ENCODE measurements around the gene ATG3.
"Not testable (repeated sequence)": the region's sequence is repeated elsewhere in the genome, so short reads cannot be mapped to it uniquely, and the experiment has no call there.

ATG3 gene

GRCh38 chr3:112497897-112498548 is 63.7 kb downstream of the ATG3 start:
- no peak for DNase-seq

- no peak for DNase-seq
These were observed 65.2 kb downstream of the ATG3 start for GRCh38 chr3:112496366-112497067.

- not testable (repeated sequence) for DNase-seq
These were observed 67.4 kb downstream of the ATG3 start for GRCh38 chr3:112494448-112494767.

- DNase-seq = no peak
These were observed 69.6 kb downstream of the ATG3 start for GRCh38 chr3:112492124-112492523.

GRCh38 chr3:112491373-112491772 is 70.4 kb downstream of the ATG3 start:
- DNase-seq = no peak

GRCh38 chr3:112489674-112490479 is 71.9 kb downstream of the ATG3 start:
- no peak for DNase-seq

GRCh38 chr3:112486811-112487505 is 74.8 kb downstream of the ATG3 start:
- DNase-seq = no peak

GRCh38 chr3:112484352-112484751 is 77.4 kb downstream of the ATG3 start:
- DNase-seq = no peak

- no peak for DNase-seq
These were observed 79.1 kb downstream of the ATG3 start for GRCh38 chr3:112482675-112483074.

Data from activated CD8-positive, alpha-beta memory T cell treated with anti-CD3 and anti-CD28 coated beads, Interleukin-2, amount 50 U/mL, for 48 hours (primary cell).